Stomach (tissue), 9 donors: ENCODE measurements around the gene TRPT1. TPM values are rescaled to one million over a fixed set of nuclear protein-coding genes. Genes with fewer than 3 reads are reported as not detected.

Experiments
- DNase-seq, 2 donors: peaks; one replicate each; pipeline versions ENCODE4 v3.0.0 to v3.0.0-alpha.2; 2013 to 2019
- H3K27ac ChIP-seq, 5 donors: fragments of 200-600 bp in 4 of 5; sonication (generic) in 4 of 5; one replicate each; pipeline ENCODE4 v1.5.1; 2013 to 2019; ENCODE audit warnings: mild to moderate bottlenecking in 1 of 5, moderate library complexity in 1 of 5
- H3K27me3 ChIP-seq, 3 donors: fragments of 200-600 bp; sonication (generic); one replicate each; pipeline ENCODE4 v1.5.1; 2017 to 2019; ENCODE audit warnings: mixed run types in 1 of 3
- H3K36me3 ChIP-seq, 4 donors: fragments of 200-600 bp; sonication (generic); 1 replicate in 3 of 4; 2 replicates in 1 of 4; pipeline ENCODE4 v1.5.1; 2016 to 2019
- H3K4me1 ChIP-seq, 4 donors: fragments of 200-600 bp; sonication (generic); one replicate each; pipeline ENCODE4 v1.5.1; 2016 to 2019
- H3K4me3 ChIP-seq, 4 donors: fragments of 200-600 bp; sonication (generic) in 3 of 4; one replicate each; pipeline ENCODE4 v1.5.1; 2016 to 2019; ENCODE audit warnings: mild to moderate bottlenecking in 1 of 4
- H3K9me3 ChIP-seq, 4 donors: fragments of 200-600 bp; sonication (generic); one replicate each; pipeline ENCODE4 v1.5.1; 2016 to 2019
- EP300 ChIP-seq: sonication (generic); formaldehyde crosslinking; IDR thresholded peaks from one replicate; pipeline ENCODE4 v1.6.1; 2017; ENCODE audit warnings: antibody characterized with exemption
- POLR2A ChIP-seq, 4 donors: fragments of 450-650 bp; IDR thresholded peaks; one replicate each; pipeline ENCODE4 v1.6.1; 2016; ENCODE audit warnings: antibody characterized with exemption in 4 of 4, control low read depth in 2 of 4, mild to moderate bottlenecking in 1 of 4, moderate library complexity in 1 of 4
- POLR2AphosphoS5 ChIP-seq, 3 donors: sonication (generic); formaldehyde crosslinking; IDR thresholded peaks; one replicate each; pipeline ENCODE4 v1.6.1; 2016; ENCODE audit warnings: antibody characterized with exemption in 3 of 3
- WGBS, 5 donors: extraction: QIAGEN DNeasy Blood & Tissue Kit in 3 of 5; methylation state at CpG; one replicate each; pipeline versions ENCODE4 v1.1.5 to v1.1.7; 2013 to 2018; 5-methylcytosine and 5-hydroxymethylcytosine counted together
- intact Hi-C: fragments of 100-400 bp; cut with DNase I; formaldehyde crosslinking; loops from one replicate; pipeline ENCODE4 v1.15.1; 2023; ENCODE audit warnings: low total_unique reads
- polyA plus RNA-seq, 3 donors: library from polyadenylated mRNA; stranded (reverse); fragments of 200-250 nt; gene quantifications; one replicate each; pipeline ENCODE4 v1.2.3, GENCODE V29; 2013
- total RNA-seq, 5 donors: library from RNA; depleted of rRNA; stranded (reverse); fragments of >200 nt; gene quantifications; one replicate each; pipeline versions ENCODE4 v1.1.0 to v1.2.3, GENCODE V29; 2014 to 2016
- TF ChIP-seq, protein P1 (sequence below), 7 experiments: fragments of 450-650 bp in 4 of 7; fragments of 200-600 bp in 3 of 7; sonication (generic) in 3 of 7; IDR thresholded peaks; one replicate each; pipeline ENCODE4 v1.5.1; 2016 to 2019; ENCODE audit warnings: antibody characterized with exemption in 7 of 7, control low read depth in 2 of 7, mild to moderate bottlenecking in 1 of 7
- donor health status: healthy with polysubstance abuse.
- donor health status: Bipolar disorder and iron deficiency.
- donor health status: healthy.

The TRPT1 gene
- total and polyA plus RNA-seq, 8 donors: 15.2 to 425 (median 77.8) TPM

DNA sequence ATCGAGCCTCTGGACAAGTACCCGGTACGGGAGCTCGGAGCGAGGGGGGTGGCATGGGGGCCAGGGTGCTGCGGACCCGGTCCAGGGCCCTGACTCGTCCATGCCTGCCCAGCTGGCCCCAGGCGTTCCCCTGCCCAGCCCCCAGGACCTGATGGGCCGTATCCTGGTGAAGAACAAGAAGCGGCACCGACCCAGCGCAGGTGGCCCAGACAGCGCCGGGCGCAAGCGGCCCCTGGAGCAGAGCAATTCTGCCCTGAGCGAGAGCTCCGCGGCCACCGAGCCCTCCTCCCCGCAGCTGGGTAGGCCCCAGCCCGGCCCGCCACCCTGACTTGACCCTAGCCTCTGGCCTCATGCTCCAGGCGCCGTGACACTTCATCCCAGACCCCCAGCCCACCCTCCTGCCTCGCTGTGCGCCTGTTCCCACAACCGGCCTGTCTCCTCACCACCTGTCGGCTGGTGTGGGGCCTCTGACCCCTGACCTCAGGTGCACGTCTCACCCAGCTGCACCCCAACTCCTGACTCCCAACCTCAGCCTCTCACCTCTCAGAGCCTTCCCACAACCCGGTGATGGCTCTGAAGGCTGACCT lies 33.1 kb upstream of the TRPT1 start:
- 92 to 96% (median 93%) methylated on average over 20 to 32 of the region's 32 CpGs for WGBS, 5 donors
- intact Hi-C loops: no loop called here

DNA sequence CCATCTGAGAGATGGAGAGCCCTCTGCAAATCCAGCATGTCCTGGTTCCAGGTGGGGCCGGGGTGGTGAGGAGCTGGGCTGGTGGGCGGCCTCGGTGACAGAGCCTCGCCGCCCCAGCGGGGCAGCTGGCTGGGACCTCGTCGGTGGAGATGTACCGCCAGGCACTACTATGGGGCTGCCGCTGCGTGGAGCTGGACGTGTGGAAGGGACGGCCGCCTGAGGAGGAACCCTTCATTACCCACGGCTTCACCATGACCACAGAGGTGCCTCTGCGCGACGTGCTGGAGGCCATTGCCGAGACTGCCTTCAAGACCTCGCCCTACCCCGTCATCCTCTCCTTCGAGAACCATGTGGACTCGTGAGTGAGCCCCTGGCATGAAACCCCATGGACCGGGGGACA lies 32.4 kb upstream of the TRPT1 start:
- no peaks in the 10 kb centered on the region for H3K27me3 ChIP-seq
- intact Hi-C loops: no loop called here
- H3K4me1 ChIP-seq: peaks cover 0 to 11% (median 4%) of the 10 kb centered on the region in 4 donors
- H3K27ac ChIP-seq: no peak overlapping the region
- no peak for DNase-seq
- H3K36me3 ChIP-seq: peaks cover 67 to 89% (median 89%) of the 10 kb centered on the region in 4 donors
- H3K4me3 ChIP-seq: no peak overlapping the region
- 88 to 93% (median 91%) methylated on average over 10 to 24 of the region's 24 CpGs for WGBS, 5 donors
- H3K9me3 ChIP-seq: no peaks in the 10 kb centered on the region
- TF ChIP-seq POLR2AphosphoS5 (IDR thresholded peaks at IDR 0.05) (no peak), POLR2A (IDR thresholded peaks at IDR 0.05) (no peak), EP300 (no peak)
- TF ChIP-seq, protein P1, sequence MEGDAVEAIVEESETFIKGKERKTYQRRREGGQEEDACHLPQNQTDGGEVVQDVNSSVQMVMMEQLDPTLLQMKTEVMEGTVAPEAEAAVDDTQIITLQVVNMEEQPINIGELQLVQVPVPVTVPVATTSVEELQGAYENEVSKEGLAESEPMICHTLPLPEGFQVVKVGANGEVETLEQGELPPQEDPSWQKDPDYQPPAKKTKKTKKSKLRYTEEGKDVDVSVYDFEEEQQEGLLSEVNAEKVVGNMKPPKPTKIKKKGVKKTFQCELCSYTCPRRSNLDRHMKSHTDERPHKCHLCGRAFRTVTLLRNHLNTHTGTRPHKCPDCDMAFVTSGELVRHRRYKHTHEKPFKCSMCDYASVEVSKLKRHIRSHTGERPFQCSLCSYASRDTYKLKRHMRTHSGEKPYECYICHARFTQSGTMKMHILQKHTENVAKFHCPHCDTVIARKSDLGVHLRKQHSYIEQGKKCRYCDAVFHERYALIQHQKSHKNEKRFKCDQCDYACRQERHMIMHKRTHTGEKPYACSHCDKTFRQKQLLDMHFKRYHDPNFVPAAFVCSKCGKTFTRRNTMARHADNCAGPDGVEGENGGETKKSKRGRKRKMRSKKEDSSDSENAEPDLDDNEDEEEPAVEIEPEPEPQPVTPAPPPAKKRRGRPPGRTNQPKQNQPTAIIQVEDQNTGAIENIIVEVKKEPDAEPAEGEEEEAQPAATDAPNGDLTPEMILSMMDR (IDR thresholded peaks at IDR 0.05): no peak

More for the DNA sequence above, 33.1 kb upstream of the TRPT1 start:
- Histone ChIP-seq H3K9me3 (no peaks in the 10 kb centered on the region), H3K27ac (no peak overlapping the region), H3K36me3 (peaks cover 71 to 96% (median 95%) of the 10 kb centered on the region in 4 donors), H3K4me1 (peaks cover 0 to 4% (median 0%) of the 10 kb centered on the region in 4 donors), H3K27me3 (no peaks in the 10 kb centered on the region), H3K4me3 (no peak overlapping the region)
- no peak for DNase-seq
- TF ChIP-seq, protein P1 (IDR thresholded peaks at IDR 0.05): no peak
- TF ChIP-seq EP300 (no peak), POLR2A (IDR thresholded peaks at IDR 0.05) (no peak), POLR2AphosphoS5 (IDR thresholded peaks at IDR 0.05) (no peak)

DNA sequence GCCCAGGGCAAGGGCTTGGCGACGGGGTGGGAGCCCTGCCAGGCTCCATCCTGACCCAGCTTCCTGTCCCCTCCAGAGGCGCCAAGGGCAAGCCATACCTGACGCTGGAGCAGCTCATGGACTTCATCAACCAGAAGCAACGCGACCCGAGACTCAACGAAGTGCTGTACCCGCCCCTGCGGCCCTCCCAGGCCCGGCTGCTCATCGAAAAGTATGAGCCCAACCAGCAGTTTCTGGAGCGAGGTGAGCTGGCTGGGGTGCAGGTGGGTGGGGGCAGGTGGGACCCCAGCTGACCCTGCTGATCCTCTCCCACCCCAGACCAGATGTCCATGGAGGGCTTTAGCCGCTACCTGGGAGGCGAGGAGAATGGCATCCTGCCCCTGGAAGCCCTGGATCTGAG lies 30.3 kb upstream of the TRPT1 start:
- Histone ChIP-seq H3K4me1 (peaks cover 15 to 29% (median 23%) of the 10 kb centered on the region in 4 donors), H3K27ac (no peak overlapping the region), H3K4me3 (no peak overlapping the region), H3K27me3 (no peaks in the 10 kb centered on the region), H3K36me3 (peaks cover 46 to 69% (median 68%) of the 10 kb centered on the region in 4 donors), H3K9me3 (no peaks in the 10 kb centered on the region)
- DNase-seq: no peak
- WGBS, 5 donors: 87 to 91% (median 91%) methylated on average over 15 of the region's 15 CpGs
- no peak for TF ChIP-seq POLR2A (IDR thresholded peaks at IDR 0.05)
- no peak for TF ChIP-seq EP300
- TF ChIP-seq, protein P1 (IDR thresholded peaks at IDR 0.05): no peak
- TF ChIP-seq POLR2AphosphoS5 (IDR thresholded peaks at IDR 0.05): no peak
- intact Hi-C loops: no loop called here

DNA sequence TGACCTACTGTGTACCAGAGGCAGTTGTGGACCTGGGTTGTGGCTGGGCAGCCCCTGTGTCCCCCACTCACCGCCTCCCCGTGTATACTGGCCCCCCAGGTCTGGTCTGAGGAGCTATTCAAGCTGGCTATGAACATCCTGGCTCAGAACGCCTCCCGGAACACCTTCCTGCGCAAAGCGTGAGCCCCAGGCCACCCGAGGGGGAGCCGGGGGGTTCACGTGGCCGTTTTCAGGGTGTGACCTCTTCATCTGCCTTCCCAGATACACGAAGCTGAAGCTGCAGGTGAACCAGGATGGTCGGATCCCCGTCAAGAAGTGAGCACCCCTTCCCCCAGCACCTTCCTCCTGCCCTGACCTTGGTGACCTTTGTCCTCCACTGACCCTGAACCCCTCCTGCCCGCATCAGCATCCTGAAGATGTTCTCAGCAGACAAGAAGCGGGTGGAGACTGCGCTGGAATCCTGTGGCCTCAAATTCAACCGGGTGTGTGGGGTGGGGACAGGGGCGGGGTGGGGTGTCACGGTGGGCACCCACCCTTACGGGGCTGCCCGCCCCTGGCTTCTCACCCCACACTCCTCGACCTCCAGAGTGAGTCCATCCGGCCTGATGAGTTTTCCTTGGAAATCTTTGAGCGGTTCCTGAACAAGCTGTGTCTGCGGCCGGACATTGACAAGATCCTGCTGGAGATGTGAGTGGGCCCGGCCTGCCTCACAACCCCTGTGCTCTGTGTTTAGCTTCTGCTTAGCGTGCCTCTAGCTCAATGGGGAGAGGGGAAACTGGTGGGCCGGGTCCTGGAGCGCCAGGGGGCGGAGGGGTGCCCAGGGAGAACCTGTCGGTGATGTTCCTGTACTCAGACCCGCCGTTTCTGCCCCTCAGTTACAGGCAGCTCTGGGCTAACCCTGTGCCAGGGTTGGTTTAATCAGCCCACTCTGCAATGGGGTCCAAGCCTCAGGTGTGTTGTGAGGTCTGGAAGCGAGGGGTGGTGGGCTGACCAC lies 29.4 kb upstream of the TRPT1 start:
- intact Hi-C loops: no loop called here
- peaks cover 22 to 37% (median 31%) of the 10 kb centered on the region in 4 donors for H3K4me1 ChIP-seq
- TF ChIP-seq EP300 (no peak), POLR2AphosphoS5 (IDR thresholded peaks at IDR 0.05) (no peak), POLR2A (IDR thresholded peaks at IDR 0.05) (no peak)
- TF ChIP-seq, protein P1 (IDR thresholded peaks at IDR 0.05): no peak
- WGBS, 5 donors: 86 to 91% (median 89%) methylated on average over 28 to 35 of the region's 35 CpGs
- H3K4me3 ChIP-seq: no peak overlapping the region
- no peaks in the 10 kb centered on the region for H3K27me3 ChIP-seq
- DNase-seq: no peak
- no peaks in the 10 kb centered on the region for H3K9me3 ChIP-seq
- H3K27ac ChIP-seq: no peak overlapping the region
- H3K36me3 ChIP-seq: peaks cover 44 to 64% (median 62%) of the 10 kb centered on the region in 4 donors
